Activated CD4-positive, alpha-beta T cell treated with anti-CD3 and anti-CD28 coated beads, Interleukin-2, amount 50 U/mL, for 48 hours (primary cell): ENCODE measurements around the gene CNIH3.

Experiments used
- DNase-seq, 2 experiments: peaks; one replicate each; pipeline ENCODE4 v3.0.0-alpha.2; 2020

The CNIH3 gene

GRCh38 chr1:224749916-224750315 is 133.8 kb downstream of the CNIH3 start:
- DNase-seq, result no peak

- DNase-seq, result no peak
These were observed 135.7 kb downstream of the CNIH3 start for GRCh38 chr1:224751624-224752311.

- DNase-seq, result no peak
These were observed 137.4 kb downstream of the CNIH3 start for GRCh38 chr1:224753491-224753890.

GRCh38 chr1:224755586-224755985 is 139.5 kb downstream of the CNIH3 start:
- DNase-seq, result no peak

GRCh38 chr1:224757508-224757907 is 141.4 kb downstream of the CNIH3 start:
- no peak for DNase-seq

- DNase-seq, result no peak
These were observed 143.0 kb downstream of the CNIH3 start for GRCh38 chr1:224759135-224759534.

- DNase-seq, result no peak
These were observed 143.6 kb downstream of the CNIH3 start for GRCh38 chr1:224759681-224760091.

- DNase-seq, result no peak
These were observed 144.0 kb downstream of the CNIH3 start for GRCh38 chr1:224760163-224760562.

- DNase-seq, result no peak
These were observed 145.1 kb downstream of the CNIH3 start for GRCh38 chr1:224761245-224761644.

GRCh38 chr1:224762046-224762445 is 145.9 kb downstream of the CNIH3 start:
- no peak for DNase-seq

- DNase-seq, result no peak
These were observed 146.6 kb downstream of the CNIH3 start for GRCh38 chr1:224762701-224763100.

- no peak for DNase-seq
These were observed 147.1 kb downstream of the CNIH3 start for GRCh38 chr1:224763126-224763775.

GRCh38 chr1:224766266-224766665 is 150.1 kb downstream of the CNIH3 start:
- no peak for DNase-seq

GRCh38 chr1:224767031-224767430 is 150.9 kb downstream of the CNIH3 start:
- no peak for DNase-seq

GRCh38 chr1:224767676-224768075 is 151.6 kb downstream of the CNIH3 start:
- DNase-seq, result no peak

GRCh38 chr1:224768971-224769370 is 152.9 kb downstream of the CNIH3 start:
- DNase-seq, result no peak

- no peak for DNase-seq
These were observed 153.6 kb downstream of the CNIH3 start for GRCh38 chr1:224769452-224770335.

- DNase-seq, result no peak
These were observed 154.2 kb downstream of the CNIH3 start for GRCh38 chr1:224770336-224770693.

- DNase-seq, result no peak
These were observed 157.5 kb downstream of the CNIH3 start for GRCh38 chr1:224773646-224774045.

GRCh38 chr1:224774378-224774777 is 158.3 kb downstream of the CNIH3 start:
- no peak for DNase-seq

GRCh38 chr1:224777180-224777579 is 161.1 kb downstream of the CNIH3 start:
- DNase-seq, result no peak

- DNase-seq, result no peak
These were observed 163.4 kb downstream of the CNIH3 start for GRCh38 chr1:224779536-224779935.

GRCh38 chr1:224780736-224781135 is 164.6 kb downstream of the CNIH3 start:
- no peak for DNase-seq

- no peak for DNase-seq
These were observed 165.7 kb downstream of the CNIH3 start for GRCh38 chr1:224781800-224782199.
